ENCODE results near the gene DMKN.

GRCh38 chr19:35556025-35556590 is 42.7 kb upstream of the DMKN start:
- no peak for TF ChIP-seq POLR2A (IDR thresholded peaks at IDR 0.05; ENCODE audit: low read depth, low read length)
- TF ChIP-seq NFE2L2 (IDR thresholded peaks at IDR 0.05; ENCODE audit: low read depth, low read length) = no peak
- TF ChIP-seq CTCF (conservative IDR thresholded peaks at IDR 0.05; ENCODE audit: low read depth, low read length) = no peak
- TF ChIP-seq USF2 (IDR thresholded peaks at IDR 0.05; ENCODE audit: low read depth, low read length) = no peak
- TF ChIP-seq RAD21 (IDR thresholded peaks at IDR 0.05; ENCODE audit: low read length) = no peak
- no peak for TF ChIP-seq SMC3 (IDR thresholded peaks at IDR 0.05; ENCODE audit: low read depth, low read length)
- no peak for TF ChIP-seq RFX5 (IDR thresholded peaks at IDR 0.05; ENCODE audit: low read depth, low read length)
- TF ChIP-seq CEBPB (IDR thresholded peaks at IDR 0.05; ENCODE audit: low read depth, low read length) = no peak
- TF ChIP-seq RCOR1 (IDR thresholded peaks at IDR 0.05; ENCODE audit: insufficient replicate concordance, low read length) = no peak

Measured in IMR-90 (cell line).